Activated CD8-positive, alpha-beta memory T cell treated with anti-CD3 and anti-CD28 coated beads for 48 hours (primary cell): Measurements from ENCODE around the gene OR51F1.
"Not testable (repeated sequence)": the region's sequence is repeated elsewhere in the genome, so short reads cannot be mapped to it uniquely, and the experiment has no call there.

ENCODE experiments used
- DNase-seq, 3 experiments: peaks; one replicate each; pipeline ENCODE4 v3.0.0-alpha.2; 2020; ENCODE audit warnings: low read depth in 2 of 3, low spot score in 2 of 3

OR51F1 gene, protein sequence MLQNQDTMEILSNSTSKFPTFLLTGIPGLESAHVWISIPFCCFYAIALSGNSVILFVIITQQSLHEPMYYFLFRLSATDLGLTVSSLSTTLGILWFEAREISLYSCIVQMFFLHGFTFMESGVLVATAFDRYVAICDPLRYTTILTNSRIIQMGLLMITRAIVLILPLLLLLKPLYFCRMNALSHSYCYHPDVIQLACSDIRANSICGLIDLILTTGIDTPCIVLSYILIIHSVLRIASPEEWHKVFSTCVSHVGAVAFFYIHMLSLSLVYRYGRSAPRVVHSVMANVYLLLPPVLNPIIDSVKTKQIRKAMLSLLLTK

GRCh38 chr11:4769838-4770237 is at the start of gene OR51F1:
TSS of gene OR51F1 (minus strand) at chr11:4769938. CDS start at chr11:4769938, 0 bp downstream.
- no peak for DNase-seq

DNA sequence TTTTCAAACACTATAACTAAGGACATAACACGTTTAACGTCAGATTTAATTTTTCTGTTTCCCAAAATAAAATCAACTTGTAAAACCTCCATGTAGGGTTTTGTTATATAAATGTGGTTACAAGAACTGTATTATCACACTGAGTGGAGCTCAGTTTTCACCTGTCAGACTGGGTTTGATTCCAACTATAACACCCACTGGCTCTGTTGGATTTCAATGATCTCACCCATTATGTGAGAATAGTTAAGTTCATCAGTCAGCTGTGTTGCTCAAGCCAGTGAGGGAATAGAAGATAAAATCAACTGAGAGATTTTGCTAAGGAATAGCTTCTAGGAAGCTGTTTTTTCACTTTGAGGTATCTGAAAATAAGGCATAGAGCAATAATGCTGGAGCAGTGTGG is 39.5 kb upstream of the OR51F1 start:
- DNase-seq: no peak

GRCh38 chr11:4808476-4808875 is 38.7 kb upstream of the OR51F1 start:
- DNase-seq: no peak

DNA sequence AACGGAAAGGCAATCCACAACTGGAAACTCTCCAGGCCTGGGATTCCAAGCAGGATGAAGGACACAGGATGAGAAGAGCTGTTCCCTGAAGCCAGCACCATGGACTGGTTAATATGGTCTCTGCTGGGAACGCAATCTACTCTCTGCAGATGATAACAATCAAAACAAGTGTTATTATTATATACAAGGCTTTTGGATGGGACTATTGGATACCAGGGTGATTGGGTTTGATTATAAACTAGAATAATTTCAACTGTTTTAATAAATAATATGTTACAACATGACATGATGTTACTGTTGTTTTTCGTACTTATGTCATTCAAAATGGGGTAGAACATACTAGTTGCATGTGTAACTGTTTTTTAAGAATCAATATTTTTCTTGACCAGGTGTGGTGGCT is 34.5 kb upstream of the OR51F1 start, which contains the start of gene OR52R1:
TSS of gene OR52R1 (minus strand) at position 101 of the 400 bp plus-strand sequence. CDS start at position 101, 0 bp downstream.
- DNase-seq: no peak

- not testable (repeated sequence) for DNase-seq
Measured at GRCh38 chr11:4801316-4801715, 31.6 kb upstream of the OR51F1 start.

GRCh38 chr11:4798427-4799183 is 28.9 kb upstream of the OR51F1 start:
- DNase-seq: no peak

- DNase-seq: no peak
Measured at GRCh38 chr11:4797206-4797605, 27.5 kb upstream of the OR51F1 start.

DNA sequence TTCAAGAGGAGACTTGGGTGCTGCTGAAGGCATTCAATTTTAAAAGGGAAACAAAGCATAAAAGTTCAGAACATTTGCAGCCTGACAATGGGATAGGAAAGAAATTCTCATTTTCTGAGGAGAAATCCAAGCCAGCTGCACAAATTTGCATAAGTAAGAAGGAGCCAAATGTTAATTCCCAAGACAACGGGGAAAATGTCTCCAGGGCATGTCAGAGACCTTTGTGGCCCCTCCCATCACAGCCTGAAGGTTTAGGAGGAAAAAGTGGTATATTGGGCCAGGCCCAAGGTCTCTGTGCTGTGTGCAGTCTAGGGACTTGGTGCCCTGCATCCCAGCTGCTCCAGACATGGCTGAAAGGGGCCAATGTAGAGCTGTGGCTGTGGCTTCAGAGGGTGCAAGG is 12.7 kb upstream of the OR51F1 start:
- DNase-seq: no peak

DNA sequence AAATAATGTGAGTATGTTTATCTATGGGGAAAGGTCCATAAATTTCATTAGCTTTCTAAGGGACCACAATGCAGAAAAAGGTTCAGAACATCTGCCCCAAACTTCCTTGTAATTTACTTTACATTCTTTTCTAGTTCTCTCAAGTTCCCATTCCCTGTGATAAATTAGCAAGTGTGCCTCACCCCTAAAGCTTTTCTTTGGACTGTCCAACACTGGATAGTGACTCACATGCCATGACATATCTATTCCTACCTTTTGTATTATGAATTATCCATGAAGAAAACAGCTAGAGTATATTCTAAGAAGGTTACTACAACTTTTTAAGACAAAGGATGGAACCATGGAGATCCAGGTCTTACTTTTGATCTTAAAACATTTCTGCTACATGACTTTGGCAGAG is 1.6 kb downstream of the OR51F1 start:
- no peak for DNase-seq

- no peak for DNase-seq
Measured at GRCh38 chr11:4766420-4767043, 3.2 kb downstream of the OR51F1 start.

DNA sequence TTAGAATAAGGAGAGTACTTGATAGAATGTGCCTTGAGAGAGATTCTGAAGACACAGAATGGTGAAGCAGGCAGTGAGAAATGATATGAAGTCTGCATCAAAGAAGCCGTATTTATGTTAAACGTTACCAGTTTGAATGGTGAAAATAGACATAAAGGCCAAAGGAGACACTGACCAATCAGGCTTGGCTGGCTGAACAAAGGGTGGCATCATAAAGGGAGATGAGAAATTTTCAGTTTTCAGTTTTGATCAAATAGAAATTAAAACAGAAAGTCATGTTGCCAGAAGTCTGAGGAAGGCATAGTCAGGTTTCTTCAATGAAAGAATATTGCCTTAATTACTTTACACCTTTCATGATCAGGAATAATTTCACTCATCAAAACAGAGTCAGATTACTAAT is 6.6 kb downstream of the OR51F1 start:
- no peak for DNase-seq

DNA sequence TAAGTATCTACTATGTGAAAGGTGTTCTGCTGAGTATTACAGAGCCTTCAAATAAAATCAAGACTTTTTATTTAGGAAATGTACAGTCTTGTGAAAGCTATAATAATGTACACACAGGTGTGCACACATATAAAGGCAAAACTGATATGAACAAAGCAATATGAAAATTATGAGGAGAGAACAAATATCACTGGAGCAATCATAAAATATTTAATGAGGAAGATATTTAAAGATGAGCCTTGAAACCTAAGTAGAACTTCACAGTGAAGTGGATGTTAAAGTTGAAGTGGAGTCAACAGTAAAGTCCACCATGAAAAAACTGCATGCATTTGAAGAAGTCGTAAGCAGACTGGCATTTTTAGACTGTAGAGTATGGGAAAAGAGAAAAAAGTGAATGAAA is 18.5 kb downstream of the OR51F1 start:
- no peak for DNase-seq

DNA sequence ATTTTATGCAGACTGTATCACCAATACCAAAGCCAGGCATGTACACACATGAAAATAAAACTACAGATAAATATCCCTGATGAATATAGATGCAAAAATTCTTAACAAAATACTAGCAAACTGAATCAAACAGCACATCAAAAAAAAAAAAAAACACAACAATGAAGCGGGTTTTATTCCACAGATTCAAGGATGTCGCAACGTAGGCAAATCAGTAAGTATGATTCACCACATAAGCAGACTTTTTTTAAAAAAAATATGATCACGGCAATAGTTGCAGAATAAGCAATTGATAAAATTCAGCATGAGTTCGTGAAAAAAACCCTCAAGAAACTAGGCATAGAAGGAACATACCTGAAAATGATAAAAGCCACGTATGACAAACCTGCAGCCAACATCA is 21.3 kb downstream of the OR51F1 start:
- no peak for DNase-seq

DNA sequence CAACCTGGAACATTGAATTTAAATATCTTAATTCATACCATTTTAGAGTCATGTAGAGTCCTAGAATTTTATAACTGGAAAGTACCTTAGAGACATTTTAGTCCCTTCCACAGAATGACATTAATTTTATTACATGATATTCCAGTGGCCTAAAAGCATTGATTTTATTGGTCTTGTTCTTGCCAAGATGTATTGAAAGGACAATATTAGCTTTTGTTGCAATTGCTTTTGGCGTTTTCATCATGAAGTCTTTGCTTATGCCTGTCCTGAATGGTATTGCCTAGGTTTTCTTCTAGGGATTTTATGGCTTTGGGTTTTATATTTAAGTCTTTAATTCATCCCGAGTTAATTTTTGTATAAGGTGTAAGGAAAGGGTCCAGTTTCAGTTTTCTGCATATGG is 29.0 kb downstream of the OR51F1 start:
- DNase-seq: no peak

GRCh38 chr11:4727171-4727570 is 42.6 kb downstream of the OR51F1 start:
- DNase-seq: no peak

- DNase-seq: not testable (repeated sequence)
Measured at GRCh38 chr11:4722616-4723534, 46.9 kb downstream of the OR51F1 start.
